ENCODE measurements around the gene CCDC40.
"Not testable (repeated sequence)": the region's sequence is repeated elsewhere in the genome, so short reads cannot be mapped to it uniquely, and the experiment has no call there.

The CCDC40 gene

DNA sequence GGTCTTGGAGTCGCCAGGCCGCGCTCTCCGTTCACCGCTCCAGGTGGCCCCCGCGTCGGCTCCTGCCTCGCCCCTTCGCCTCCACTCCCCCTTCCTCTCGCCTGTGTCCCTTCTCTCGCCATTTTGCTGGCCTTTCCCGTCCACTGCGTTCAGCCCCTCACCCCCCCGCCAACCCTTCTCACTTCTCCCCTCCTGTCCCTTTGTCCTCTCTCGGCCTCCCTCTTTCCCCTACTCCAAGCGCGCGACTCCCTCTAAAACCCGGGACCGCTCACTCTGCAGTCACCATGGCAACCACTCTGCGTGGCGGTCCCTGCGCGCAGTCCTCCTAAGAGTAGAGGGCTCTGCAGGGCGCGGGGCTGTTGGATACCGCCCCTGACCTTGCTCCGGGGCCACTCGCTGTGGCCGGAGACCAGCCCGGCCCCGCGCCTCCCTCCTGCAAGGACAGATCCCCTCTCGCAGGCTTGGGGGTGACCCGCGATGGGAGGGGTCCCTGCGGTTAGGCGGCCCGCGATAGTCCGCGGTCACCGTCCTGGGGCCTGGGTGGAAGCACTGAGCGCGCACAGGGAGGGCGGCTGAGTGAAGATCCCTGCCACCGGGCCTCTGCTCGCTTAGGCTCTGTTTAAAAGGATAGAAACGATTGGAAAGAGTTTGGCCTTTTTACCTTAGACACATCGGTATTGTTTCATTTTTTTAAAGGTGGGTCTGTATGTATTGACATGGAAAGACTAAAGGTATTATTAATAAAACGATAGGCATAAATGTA is 454 bp downstream of the CCDC40 start:
- H3K4me2 ChIP-seq = peak overlapping the region; percentile 100
- no peaks in the 10 kb centered on the region for H3K36me3 ChIP-seq (ENCODE audit: insufficient read depth)
- no peak overlapping the region for H3K4me3 ChIP-seq (IDR thresholded peaks at IDR 0.05; ENCODE audit: insufficient read depth, low read depth, low read length)
- H3K27ac ChIP-seq = peak overlapping the region; percentile 54; the same call in 1 of the 2 replicates
- peaks cover 9% of the 10 kb centered on the region for H3K4me1 ChIP-seq (ENCODE audit: low read depth, poor library complexity, severe bottlenecking)
- no peak for TF ChIP-seq CTCF (conservative IDR thresholded peaks at IDR 0.05; ENCODE audit: low read depth, low read length)
- peaks cover 8% of the 10 kb centered on the region; the same call in 1 of the 2 replicates for H3K27me3 ChIP-seq (ENCODE audit: insufficient read depth, low read depth)
- H2AFZ ChIP-seq (ENCODE audit: low read depth) = peak overlapping the region; percentile 97
- peak overlapping the region; percentile 75 for H3K9ac ChIP-seq
- H3K79me2 ChIP-seq (ENCODE audit: insufficient read depth, low read depth) = no peaks in the 10 kb centered on the region
- no peaks in the 10 kb centered on the region for H4K20me1 ChIP-seq (ENCODE audit: insufficient read depth)

GRCh38 chr17:80043963-80044362 is 7.5 kb downstream of the CCDC40 start:
- Histone ChIP-seq H2AFZ (ENCODE audit: low read depth) (no peak overlapping the region), H3K9ac (no peak overlapping the region), H3K27me3 (ENCODE audit: insufficient read depth, low read depth) (no peaks in the 10 kb centered on the region), H3K27ac (no peak overlapping the region), H3K4me2 (no peak overlapping the region), H3K4me3 (IDR thresholded peaks at IDR 0.05; ENCODE audit: insufficient read depth, low read depth, low read length) (no peak overlapping the region), H3K4me1 (ENCODE audit: low read depth, poor library complexity, severe bottlenecking) (no peaks in the 10 kb centered on the region), H3K36me3 (ENCODE audit: insufficient read depth) (no peaks in the 10 kb centered on the region), H4K20me1 (ENCODE audit: insufficient read depth) (no peaks in the 10 kb centered on the region), H3K79me2 (ENCODE audit: insufficient read depth, low read depth) (no peaks in the 10 kb centered on the region)
- no peak for TF ChIP-seq CTCF (conservative IDR thresholded peaks at IDR 0.05; ENCODE audit: low read depth, low read length)

GRCh38 chr17:80045703-80046102 is 9.3 kb downstream of the CCDC40 start:
- H3K9ac ChIP-seq = no peak overlapping the region
- no peaks in the 10 kb centered on the region for H3K27me3 ChIP-seq (ENCODE audit: insufficient read depth, low read depth)
- no peak overlapping the region for H3K4me2 ChIP-seq
- no peak overlapping the region for H2AFZ ChIP-seq (ENCODE audit: low read depth)
- no peak overlapping the region for H3K27ac ChIP-seq
- H3K36me3 ChIP-seq (ENCODE audit: insufficient read depth) = no peaks in the 10 kb centered on the region
- no peak overlapping the region for H3K4me3 ChIP-seq (IDR thresholded peaks at IDR 0.05; ENCODE audit: insufficient read depth, low read depth, low read length)
- no peaks in the 10 kb centered on the region for H3K4me1 ChIP-seq (ENCODE audit: low read depth, poor library complexity, severe bottlenecking)
- no peak for TF ChIP-seq CTCF (conservative IDR thresholded peaks at IDR 0.05; ENCODE audit: low read depth, low read length)
- no peaks in the 10 kb centered on the region for H3K79me2 ChIP-seq (ENCODE audit: insufficient read depth, low read depth)
- no peaks in the 10 kb centered on the region for H4K20me1 ChIP-seq (ENCODE audit: insufficient read depth)

GRCh38 chr17:80046709-80047108 is 10.3 kb downstream of the CCDC40 start:
- H3K9ac ChIP-seq; H2AFZ ChIP-seq (ENCODE audit: low read depth); H3K36me3 ChIP-seq (ENCODE audit: insufficient read depth); H4K20me1 ChIP-seq (ENCODE audit: insufficient read depth); H3K27me3 ChIP-seq (ENCODE audit: insufficient read depth, low read depth); H3K27ac ChIP-seq; H3K4me3 ChIP-seq (IDR thresholded peaks at IDR 0.05; ENCODE audit: insufficient read depth, low read depth, low read length); H3K79me2 ChIP-seq (ENCODE audit: insufficient read depth, low read depth); H3K4me1 ChIP-seq (ENCODE audit: low read depth, poor library complexity, severe bottlenecking); H3K4me2 ChIP-seq: not testable (repeated sequence)

DNA sequence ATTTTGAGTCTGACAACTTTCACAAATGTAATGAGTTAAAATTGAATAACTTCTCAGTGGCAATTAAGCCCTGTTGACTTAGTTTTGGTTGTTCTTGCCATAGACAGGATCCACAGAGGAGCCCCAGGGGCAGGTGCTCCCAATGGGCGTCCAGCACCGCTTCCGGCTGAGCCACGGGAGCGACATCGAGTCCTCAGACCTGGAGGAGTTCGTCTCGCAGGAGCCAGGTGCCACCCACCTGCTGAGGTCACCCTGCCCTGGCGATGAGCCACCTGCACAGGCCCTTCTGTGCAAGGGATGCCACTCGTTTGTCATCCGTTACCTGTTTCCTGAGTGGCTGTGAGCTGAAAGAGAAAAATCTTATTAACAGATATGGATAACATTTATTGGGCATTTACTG is 10.7 kb downstream of the CCDC40 start:
- no peak for TF ChIP-seq CTCF (conservative IDR thresholded peaks at IDR 0.05; ENCODE audit: low read depth, low read length)
- H4K20me1 ChIP-seq (ENCODE audit: insufficient read depth) = no peaks in the 10 kb centered on the region
- no peaks in the 10 kb centered on the region for H3K36me3 ChIP-seq (ENCODE audit: insufficient read depth)
- no peak overlapping the region for H3K27ac ChIP-seq
- no peaks in the 10 kb centered on the region for H3K79me2 ChIP-seq (ENCODE audit: insufficient read depth, low read depth)
- no peaks in the 10 kb centered on the region for H3K27me3 ChIP-seq (ENCODE audit: insufficient read depth, low read depth)
- no peak overlapping the region for H3K4me2 ChIP-seq
- H3K9ac ChIP-seq = no peak overlapping the region
- no peak overlapping the region for H3K4me3 ChIP-seq (IDR thresholded peaks at IDR 0.05; ENCODE audit: insufficient read depth, low read depth, low read length)
- H3K4me1 ChIP-seq (ENCODE audit: low read depth, poor library complexity, severe bottlenecking) = no peaks in the 10 kb centered on the region
- no peak overlapping the region for H2AFZ ChIP-seq (ENCODE audit: low read depth)
